GM18873 (cell line): ENCODE data around the gene RHCG.

Experiments used
- ATAC-seq: cut with Tn5 transposase; IDR thresholded peaks from one replicate; pipeline ENCODE4 v1.9.1; 2021; ENCODE audit warnings: mild to moderate bottlenecking, moderate library complexity, moderate number of reproducible peaks; ENCODE audit not compliant: unreplicated experiment, low FRiP score

Gene RHCG

DNA sequence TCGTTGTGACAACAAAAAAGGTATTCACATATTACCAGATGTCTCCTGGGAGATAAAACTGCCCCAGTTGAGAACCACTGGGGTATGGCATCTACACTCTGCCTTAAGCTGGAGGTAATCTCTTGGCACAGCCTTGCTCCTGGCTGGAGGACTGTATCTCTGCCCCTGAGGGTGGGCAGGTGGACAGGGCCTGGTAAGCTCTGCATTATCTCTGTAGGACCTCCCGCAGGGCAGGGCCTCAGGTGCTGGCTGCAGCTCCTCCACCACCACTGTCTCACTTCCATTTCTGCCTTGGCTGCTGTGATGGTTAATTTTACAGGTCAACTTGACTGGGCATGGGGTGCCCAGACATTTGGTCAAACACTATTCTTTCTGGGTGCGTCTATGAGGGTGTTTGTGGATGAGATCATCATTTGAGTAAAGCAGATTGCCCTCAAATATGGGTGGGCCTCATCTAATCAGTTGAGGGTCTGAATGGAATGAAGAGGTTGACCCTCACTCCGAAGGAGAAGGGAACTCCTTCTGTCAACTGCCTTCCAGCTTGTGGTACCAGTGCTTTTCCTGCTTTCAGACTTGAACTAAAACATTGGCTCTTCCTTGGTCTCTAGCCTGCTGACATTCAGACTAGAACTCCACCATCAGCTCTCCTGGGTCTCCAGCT lies 9.8 kb upstream of the RHCG start:
- ATAC-seq, result no peak

DNA sequence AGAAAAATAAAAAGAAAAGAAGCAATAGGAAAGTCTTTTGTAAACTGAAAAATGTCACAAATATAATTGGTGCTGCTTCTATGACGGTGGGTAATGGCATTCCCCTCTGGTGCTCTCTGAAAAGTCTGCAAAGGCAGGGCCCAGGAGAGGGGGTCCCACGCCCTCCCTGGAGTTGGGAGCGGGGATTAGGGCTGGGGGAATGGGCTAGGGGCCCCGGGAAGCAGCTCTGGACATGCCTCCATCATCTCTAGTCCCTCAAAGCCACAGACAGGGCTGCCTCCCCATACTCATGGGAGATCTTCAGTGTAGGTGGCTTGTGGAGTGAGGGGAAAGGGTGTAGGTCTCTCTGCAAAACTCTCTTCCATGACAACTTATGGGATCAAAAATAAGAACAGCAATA lies 7.8 kb upstream of the RHCG start:
- ATAC-seq, result no peak

DNA sequence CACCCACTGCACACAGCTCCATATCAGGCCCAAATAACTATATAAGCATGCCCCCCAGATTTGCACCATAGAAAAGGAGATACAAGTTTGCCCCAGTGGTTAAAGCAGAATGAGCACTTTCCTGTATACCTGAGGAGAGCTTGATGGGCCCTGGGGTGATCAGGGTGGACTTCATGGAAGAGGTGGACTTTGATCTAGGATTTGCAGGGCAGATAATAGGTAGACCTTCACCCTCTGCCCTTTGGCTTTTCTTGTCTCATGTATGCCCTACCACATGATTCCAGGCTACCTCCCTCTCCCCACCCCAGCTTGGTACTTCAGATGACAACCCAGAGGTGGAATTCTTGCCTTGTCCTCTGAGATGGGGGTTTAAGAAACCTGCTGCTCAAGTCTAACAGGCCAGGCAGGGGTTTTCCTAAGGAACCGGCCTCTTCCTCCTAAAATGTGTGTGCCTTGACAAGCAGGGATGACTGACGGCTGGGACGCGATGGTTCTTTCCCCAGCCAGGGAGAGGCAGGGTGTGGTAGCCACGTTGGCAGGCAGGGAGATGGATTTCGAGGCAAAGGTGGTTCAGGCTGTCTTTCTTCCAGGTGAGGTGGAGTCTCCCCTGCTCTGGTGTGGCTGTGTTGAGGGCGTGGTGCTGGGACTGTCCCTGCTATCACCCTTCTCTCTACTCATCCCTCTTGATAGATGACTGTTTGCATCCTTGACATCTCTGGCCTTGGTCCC lies 6.6 kb upstream of the RHCG start:
- no peak for ATAC-seq

DNA sequence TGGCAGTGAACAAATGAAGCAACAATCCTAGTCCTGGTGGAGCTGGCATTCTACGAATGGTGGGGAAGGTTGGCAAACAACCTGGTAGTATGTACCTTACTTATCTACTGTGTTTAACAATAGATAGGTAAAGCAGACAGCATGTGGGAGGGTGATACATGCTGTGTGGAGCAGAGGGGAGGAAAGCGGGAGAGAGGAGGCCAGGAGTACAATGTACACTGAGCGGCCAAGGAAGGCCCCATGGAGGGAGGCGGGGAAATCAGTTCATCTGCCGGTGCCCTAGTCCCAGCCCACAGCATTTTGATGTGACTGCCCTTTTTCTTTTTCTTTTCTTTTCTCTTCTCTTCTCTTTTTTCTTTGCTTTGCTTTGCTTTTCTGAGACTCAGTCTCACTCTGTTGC lies 5.3 kb upstream of the RHCG start:
- ATAC-seq, result no peak

DNA sequence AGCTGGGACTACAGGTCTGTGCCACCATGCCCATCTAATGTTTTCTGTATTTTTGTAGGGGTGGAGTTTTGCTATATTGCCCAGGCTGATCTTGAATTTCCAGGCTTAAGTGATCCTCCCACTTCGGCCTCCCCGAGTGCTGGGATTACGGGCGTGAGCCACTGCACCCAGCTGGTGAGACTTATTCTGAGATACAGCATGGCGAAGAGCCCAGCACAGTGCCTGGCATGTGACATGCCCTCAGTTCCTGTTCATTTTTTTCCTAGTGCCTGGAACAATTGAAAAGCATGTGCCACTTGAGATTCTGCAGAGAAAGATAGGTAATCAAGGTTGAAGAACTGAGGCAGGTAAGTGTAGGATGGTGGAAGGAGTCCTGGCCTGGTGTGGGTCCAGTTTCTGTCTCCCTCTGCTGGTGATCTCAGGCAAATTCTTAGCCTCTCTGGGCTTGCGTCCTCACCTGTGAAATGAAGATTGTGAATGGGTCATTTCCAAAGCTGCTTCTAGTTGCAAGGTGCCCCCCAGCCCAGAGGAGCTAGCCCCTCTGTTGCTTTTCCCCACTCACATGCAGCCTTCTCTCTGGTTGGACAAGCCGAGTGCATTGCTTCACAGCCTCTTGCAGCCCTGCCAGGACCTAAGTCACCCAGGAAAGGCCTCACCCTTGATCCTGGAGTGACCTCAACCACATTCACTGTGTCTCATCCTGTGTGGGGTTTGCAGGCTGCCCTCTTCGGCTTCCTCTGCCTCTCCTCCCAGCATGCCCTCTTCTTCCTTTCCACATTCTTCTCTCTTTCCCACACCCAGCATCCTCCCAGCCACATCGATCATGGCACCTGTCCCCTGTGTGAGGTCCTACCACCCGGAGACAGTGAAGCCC lies 4.3 kb upstream of the RHCG start:
- ATAC-seq, result no peak

DNA sequence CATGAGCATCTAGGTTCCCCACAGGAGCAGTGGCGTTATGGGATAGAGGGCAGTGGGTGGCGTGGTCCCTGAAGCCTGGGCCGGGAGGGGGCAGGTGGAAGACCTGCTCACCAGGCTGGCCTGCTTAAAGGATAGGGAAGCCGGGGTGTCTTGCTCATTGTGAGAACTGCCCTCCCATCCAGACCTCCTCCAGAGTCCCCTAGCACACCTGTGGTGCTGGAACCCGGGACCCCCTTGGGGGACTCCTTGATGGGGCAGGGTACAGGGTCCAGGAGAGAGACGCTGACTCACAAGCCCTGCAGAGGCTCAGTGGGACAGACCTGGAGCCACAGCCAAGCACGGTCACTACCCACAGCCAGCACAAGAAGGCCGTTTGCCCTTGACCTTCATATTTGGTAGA lies 2.8 kb upstream of the RHCG start:
- ATAC-seq, result no peak

DNA sequence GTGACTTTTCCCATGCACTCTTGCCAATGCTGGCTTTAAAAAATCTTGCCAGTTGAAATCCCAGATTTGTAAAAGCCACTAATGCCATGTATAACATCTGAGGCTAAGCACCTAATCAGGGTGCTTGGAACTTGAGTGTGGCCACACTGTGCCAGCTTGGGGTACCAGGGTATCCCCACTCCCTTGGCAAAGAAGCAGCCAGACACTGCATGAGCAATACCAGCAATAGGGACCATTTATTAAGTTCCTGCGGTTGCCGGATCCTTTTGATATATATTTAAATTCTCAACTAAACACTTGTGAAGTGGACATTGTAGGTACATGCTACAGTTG lies 2.2 kb upstream of the RHCG start:
- ATAC-seq, result no peak

DNA sequence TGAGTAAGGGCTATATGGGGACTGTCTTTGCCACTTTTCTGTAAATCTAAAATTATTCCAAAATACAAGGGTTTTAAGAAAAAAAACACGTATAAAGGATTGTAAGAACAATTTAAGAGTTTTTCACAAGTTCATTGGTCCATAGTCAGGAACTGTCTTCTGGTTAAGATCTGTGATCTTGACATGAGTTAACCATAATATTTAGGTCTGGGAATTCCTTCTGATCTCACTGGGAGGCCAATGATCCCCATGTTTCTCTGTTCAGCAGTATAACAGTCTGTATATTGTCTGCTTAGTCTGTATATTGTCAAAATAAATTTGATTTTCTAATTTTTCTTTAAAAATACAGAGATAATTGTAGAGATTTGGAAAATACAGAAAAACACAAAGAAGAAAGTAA lies 848 bp upstream of the RHCG start:
- no peak for ATAC-seq

DNA sequence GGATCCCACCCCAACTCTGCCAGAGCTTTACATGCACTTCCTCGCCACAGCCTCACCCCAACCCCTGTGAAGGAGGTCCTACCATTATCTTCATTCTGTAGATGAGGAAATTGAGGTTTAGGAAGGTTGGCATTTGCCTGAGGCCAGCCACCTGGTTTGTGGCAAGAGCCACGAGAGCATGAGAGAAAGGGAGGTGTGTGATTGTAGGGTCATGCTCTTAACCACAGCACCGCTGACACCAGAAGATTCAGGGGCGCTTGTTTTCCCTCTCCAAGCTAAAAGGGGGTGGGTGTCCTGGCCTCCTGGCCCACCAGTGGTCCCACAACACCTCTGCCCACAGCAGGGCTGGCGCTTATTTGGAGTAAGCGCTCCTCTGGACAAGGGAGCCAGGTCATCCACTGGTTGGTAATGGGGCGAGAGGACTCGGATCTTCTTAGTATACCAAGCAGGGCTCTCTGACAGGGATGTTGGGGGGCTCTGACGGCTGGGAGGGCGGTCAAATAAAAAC lies 691 bp downstream of the RHCG start:
- ATAC-seq, result no peak

DNA sequence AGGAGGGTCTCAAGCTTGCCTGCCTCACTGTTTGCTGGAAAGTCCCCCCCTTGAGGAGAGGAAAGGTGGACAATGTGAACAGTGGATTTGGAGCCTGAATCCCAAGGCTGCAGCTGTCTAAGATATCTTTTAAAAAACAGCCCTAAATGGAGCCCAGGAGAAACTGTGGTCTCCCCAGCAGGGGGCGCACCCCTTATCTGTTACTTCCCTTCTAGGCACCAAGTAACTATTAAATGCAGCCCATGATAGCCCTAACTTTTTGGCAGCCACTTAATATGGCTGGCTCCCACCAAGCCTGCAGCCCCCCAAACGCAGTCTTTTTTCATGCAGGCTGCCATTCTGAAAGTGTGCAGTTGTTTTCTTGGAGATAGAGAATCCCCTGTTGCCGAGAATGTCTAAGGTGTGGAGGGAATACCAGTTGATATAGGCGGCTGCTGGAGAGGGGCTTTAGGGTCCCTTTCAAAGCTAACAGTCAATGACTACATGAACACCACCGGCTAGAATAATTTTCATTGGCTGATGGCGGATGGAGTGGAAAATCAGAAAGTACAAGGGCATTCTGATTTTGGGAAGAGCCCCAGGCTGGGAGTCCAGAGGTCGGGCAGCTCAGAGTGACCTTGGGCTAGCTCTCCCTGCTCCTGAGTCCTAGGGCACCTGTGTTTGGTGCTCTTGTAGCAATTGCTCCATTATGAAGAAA lies 1.3 kb downstream of the RHCG start:
- ATAC-seq, result no peak

DNA sequence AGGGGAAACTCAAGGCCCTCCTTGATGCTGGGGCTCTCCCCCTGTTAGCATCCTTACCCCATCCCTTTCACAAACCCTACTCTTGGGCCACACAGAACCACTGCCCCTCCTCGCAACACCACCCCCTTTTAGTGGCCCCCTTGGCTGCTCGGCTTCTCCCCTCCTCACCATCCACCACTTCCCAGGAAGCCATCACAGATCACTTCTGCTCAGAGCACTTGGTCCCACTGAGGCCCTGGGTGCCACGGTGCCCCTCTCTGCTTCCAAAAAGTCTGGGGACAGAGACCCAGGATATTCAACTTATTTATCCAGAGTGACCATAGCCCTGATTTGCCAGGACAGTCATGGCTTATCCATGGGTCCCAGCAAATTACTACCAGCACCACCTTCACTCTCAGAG lies 2.4 kb downstream of the RHCG start:
- no peak for ATAC-seq

DNA sequence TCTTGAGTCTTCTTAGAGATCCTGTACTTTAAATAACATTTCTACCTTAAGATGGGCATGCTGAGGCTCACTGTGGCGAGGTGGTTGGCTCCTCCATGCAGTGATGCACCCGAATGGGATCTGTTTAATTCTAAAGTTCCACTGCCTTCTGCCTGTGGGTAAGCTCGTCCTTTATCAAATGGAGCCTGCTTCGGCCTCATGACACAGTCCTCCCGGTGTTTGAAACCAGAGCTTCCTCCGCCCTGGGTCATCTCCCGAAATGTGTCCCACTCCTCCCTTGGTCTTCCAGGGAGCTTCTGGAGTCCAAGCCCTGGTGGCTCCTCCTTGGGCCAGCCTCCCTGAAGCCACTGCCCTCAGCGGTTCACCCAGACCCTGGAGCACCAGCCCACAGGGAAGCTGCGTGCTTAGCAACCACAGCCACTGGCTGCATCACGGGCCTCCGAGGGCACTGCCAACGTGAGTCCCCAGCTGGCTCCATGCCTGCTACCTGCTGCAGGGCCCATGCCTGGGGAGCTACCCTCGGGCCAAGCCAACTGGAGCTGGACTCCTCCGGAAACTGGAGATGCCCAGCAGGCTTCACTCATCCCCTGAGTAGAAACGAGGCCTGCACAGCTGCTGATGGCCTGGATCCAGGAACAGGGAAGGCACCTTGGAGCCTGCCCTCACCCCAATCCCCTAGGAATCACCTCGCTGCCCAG lies 3.3 kb downstream of the RHCG start:
- no peak for ATAC-seq

DNA sequence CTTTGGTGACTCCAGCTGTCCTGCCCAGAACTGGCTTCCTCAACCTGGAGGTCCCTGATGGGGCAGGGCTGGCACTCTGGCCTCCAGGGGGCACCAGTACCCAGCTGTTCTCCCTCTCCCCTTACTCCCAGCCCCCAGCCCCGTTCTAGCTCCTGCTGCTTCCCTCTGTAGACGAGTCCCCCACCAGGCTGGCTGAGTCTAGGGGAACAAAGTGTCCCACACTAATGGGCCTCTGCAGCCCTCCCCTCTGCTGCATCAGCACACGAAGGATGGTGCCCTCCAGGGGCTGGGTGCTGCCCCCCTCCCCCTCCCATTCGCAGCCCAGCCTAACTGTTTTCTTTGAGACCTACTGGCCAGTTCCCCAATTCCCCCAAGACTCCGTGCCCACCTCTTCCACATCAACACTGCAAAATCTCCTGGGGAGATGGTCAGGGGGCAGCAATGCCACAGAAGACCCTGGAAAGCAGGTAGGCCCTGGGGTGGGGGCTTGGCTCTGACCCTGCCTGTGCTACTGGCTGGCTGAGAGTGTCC lies 4.2 kb downstream of the RHCG start:
- no peak for ATAC-seq

DNA sequence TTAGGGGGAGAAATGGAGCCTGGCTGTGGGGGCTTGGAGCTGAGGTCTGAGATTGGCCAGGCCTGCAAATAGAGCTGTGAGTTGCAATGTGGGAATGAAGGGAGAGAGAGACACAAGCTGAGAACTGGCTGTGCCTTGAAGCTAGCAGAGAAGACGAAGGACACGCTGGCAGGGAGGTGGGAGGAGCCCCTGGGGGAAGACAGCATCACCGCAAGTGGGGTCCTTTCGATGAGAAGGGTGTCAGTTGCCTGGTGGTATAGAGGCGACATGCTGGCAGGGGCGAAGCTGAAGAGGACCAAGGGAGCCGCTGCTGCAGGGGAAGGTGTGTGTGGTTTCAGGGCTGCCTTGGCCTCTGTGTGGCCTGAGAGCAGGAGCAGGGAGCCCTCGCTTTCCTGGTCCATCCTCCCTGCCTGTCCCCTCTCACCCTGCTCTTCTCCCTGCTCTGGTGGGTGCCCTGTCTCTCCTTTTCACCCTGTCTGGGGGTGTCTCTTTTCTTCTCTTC lies 5.5 kb downstream of the RHCG start:
- ATAC-seq, result no peak

DNA sequence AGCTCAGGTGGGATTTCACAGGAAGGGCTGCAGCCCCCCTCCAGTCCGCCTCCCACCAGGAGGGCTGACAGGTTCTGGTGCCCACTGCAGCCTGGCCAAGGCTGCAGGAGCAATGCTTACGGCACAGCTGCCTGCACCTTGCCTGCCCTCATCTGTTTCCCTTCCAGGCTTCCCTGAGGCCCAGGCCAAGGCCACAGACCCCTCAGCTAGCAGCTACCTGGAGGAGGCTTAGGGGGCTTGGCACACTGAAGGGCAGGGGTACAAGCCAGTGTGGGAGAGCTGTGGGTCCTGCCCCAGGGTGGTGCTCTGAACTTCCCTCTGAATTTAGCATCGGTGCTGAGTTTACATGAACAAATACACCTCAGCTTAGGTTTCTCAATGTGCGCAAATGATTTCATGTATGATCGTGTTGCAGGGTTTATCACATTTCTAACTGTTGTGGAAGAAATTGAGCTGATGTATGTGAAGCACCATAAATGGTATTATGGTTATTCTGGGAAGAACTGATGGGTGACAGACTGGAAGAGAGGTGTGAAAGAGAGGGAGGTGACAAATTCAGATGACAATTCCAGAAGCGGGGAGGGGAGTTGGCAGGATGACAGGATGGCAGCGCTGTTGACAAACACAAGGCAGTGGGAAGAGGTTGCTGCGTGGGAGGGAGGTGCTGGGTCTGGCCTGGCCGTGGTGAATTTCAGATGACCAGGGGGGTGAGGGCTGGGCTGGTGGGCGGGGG lies 6.1 kb downstream of the RHCG start:
- ATAC-seq, result no peak

DNA sequence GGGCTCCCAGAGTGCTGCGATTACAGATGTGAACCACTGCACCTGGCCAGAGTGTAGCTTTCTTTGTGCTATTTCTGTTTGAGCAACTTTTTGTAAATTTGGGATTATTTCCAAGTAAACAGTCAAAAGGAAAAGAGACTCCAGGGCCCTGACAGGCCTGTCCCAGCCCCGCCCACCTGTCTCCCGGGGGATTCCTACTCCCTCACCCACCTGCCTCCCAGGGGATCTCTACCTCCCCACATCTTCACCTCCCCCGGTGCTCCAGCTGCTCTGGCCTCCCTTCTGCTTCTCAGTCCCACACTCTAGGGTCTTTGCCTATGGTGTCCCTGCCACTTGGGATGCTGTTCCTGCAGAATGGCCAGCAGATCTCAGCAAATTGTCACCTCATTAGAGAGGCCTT lies 7.0 kb downstream of the RHCG start:
- no peak for ATAC-seq

DNA sequence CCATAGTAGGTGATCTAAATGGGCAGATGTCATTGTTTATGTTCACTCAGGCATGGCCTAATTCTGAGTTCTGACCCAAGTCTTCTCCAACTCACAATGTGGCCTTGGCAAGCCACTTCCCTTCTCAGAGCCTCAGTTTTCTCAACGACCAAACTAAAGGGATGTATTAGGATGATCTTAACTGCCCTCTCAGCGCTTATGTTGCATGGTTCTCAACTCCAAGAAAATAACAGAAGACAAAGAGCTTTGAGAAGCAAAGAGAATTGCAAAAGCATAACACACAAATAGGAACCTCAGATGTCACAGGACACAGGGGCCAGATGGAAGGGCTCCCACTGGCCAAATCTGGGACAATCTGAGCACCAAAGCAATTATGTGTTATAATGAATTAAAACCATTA lies 8.6 kb downstream of the RHCG start:
- no peak for ATAC-seq

DNA sequence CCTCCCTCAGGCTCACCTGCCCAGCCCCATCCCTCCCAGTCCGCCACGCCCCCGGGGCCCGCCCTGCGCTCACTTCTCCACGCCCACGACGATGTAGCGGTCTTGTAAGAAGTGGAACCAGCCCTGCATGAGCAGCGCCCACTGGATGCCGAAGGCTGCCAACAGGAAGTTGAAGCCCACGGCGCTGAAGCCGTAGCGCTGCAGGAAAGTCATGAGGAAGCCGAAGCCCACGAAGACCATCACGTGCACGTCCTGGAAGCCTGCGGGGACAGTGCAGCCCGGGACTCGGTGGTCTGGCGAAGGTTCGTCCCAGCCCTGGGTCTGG lies 9.7 kb downstream of the RHCG start:
- no peak for ATAC-seq

DNA sequence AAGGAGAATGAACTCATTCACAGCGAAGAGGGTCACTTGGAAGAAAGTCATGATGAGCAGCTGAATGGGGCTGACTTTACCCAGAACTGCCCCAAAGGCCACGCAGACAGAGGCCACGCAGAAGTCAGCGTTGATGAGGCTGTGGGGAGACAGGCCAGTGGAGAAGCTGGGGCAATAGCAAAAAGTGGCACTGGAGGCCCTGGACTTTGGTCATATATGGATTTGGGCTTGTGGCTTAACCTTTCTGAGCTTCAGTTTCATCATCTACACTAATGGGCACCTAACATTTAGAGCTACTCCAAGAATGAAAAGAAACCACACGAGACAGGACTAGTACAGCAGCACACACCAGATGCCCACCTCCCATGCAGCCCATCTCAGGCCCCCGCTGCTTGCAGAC lies 13.3 kb downstream of the RHCG start:
- ATAC-seq, result no peak
